K562 (cell line): ENCODE results near the gene PACRG. TPM values are rescaled to one million over a fixed set of nuclear protein-coding genes. Genes with fewer than 3 reads are reported as not detected.
A peak's percentile ranks its signal among the peaks of the same experiment; 100 is the strongest.

Experiments
- C11orf30 ChIP-seq: fragments of 450-650 bp; IDR thresholded peaks from 2 replicates; pipeline ENCODE4 v1.6.1; 2016; ENCODE audit warnings: low read depth, mild to moderate bottlenecking
- CBFA2T2 ChIP-seq: fragments of 450-650 bp; conservative IDR thresholded peaks from 2 replicates; pipeline ENCODE4 v1.6.1; 2017; ENCODE audit warnings: mild to moderate bottlenecking
- CBX3 ChIP-seq, 2 experiments: IDR thresholded peaks; 1 replicate in 1 of 2; 2 replicates in 1 of 2; pipeline ENCODE4 v1.6.1; 2012; ENCODE audit warnings: inconsistent platforms in 2 of 2, low read length in 2 of 2, borderline replicate concordance in 1 of 2, control low read depth in 1 of 2
- CHD1 ChIP-seq: fragments of 200-600 bp; sonication (generic); IDR thresholded peaks from one replicate; pipeline ENCODE4 v1.6.1; 2012; ENCODE audit warnings: mild to moderate bottlenecking, moderate library complexity, low read length, inconsistent platforms
- ELF1 ChIP-seq: fragments of 200-800 bp; sonication (Bioruptor generic); IDR thresholded peaks from 2 replicates; pipeline ENCODE4 v1.6.1; 2016; ENCODE audit warnings: missing genetic modification characterization, missing compliant biosample characterization
- EZH2 ChIP-seq: IDR thresholded peaks from 2 replicates; pipeline ENCODE4 v1.6.1; 2012; ENCODE audit warnings: low read depth, mild to moderate bottlenecking, inconsistent platforms, low read length, borderline replicate concordance
- HNRNPL ChIP-seq: fragments of 200-400 bp; formaldehyde crosslinking; IDR thresholded peaks from 2 replicates; pipeline ENCODE4 v1.6.1; 2017; ENCODE audit warnings: low read depth, mild to moderate bottlenecking, low read length
- IRF2 ChIP-seq: sonication (generic); formaldehyde crosslinking; IDR thresholded peaks from 2 replicates; pipeline ENCODE4 v1.8.1; 2022; ENCODE audit warnings: mild to moderate bottlenecking, missing genetic modification reagents
- MCM7 ChIP-seq, 2 experiments: fragments of 450-650 bp; IDR thresholded peaks; 2 replicates each; pipeline ENCODE4 v1.6.1; 2016 to 2018
- NCOA2 ChIP-seq, 2 experiments: fragments of 450-650 bp; IDR thresholded peaks; 2 replicates each; pipeline ENCODE4 v1.6.1; 2018; ENCODE audit warnings: mild to moderate bottlenecking in 2 of 2, moderate library complexity in 1 of 2; ENCODE audit not compliant: partially characterized antibody in 2 of 2
- POLR2A ChIP-seq: fragments of 450-650 bp; conservative IDR thresholded peaks from 2 replicates; pipeline ENCODE4 v1.6.1; 2016
- SUPT5H ChIP-seq: fragments of 450-650 bp; IDR thresholded peaks from 2 replicates; pipeline ENCODE4 v1.6.1; 2016
- ZBTB33 ChIP-seq: sonication (generic); formaldehyde crosslinking; IDR thresholded peaks from 2 replicates; pipeline ENCODE4 v1.8.1; 2023; ENCODE audit warnings: mild to moderate bottlenecking, missing genetic modification reagents
- ZNF239 ChIP-seq: fragments of 250-450 bp; sonication (Bioruptor Pico); IDR thresholded peaks from 2 replicates; pipeline ENCODE4 v1.4.0; 2020; ENCODE audit warnings: mild to moderate bottlenecking
- ZNF699 ChIP-seq: fragments of 250-450 bp; sonication (Bioruptor Pico); IDR thresholded peaks from 2 replicates; pipeline ENCODE4 v1.8.0; 2021; ENCODE audit warnings: mild to moderate bottlenecking, moderate library complexity; ENCODE audit not compliant: insufficient replicate concordance
- ZNF77 ChIP-seq: fragments of 250-450 bp; sonication (Bioruptor Pico); IDR thresholded peaks from 2 replicates; pipeline ENCODE4 v1.5.0; 2020
- polyA plus RNA-seq, 8 experiments: library from polyadenylated mRNA; depleted of rRNA in 4 of 8; stranded (reverse) in 5 of 8; unstranded in 3 of 8; fragments of >200 nt; fragmentation: Nextera tagmentation in 2 of 8; fragmentation: Illumina TruSeq in 1 of 8; extraction: Ambion mirVana in 2 of 8; extraction: Trizol in 1 of 8; gene quantifications; 2 replicates each; pipeline versions ENCODE4 v1.2.1 to v1.2.3, GENCODE V29; 2011 to 2014; ENCODE audit warnings: inconsistent platforms in 1 of 8, missing spikeins in 1 of 8
- total RNA-seq, 7 experiments: library from RNA; depleted of rRNA in 6 of 7; stranded (reverse); fragments of >200 nt in 6 of 7; fragmentation: Illumina TruSeq in 2 of 7; extraction: Trizol in 2 of 7; gene quantifications; 2 replicates each; pipeline versions ENCODE4 v1.2.1 to v1.2.3, GENCODE V29; 2011 to 2021; ENCODE audit warnings: low replicate concordance in 1 of 7
- TF ChIP-seq, protein P1 (sequence below), 2 experiments: fragments of 450-650 bp; conservative IDR thresholded peaks; 2 replicates each; pipeline ENCODE4 v1.6.1; 2017; ENCODE audit warnings: mild to moderate bottlenecking in 2 of 2, moderate library complexity in 2 of 2
- TF ChIP-seq, protein P2 (sequence below): fragments of 450-650 bp; formaldehyde crosslinking; IDR thresholded peaks from 2 replicates; pipeline ENCODE4 v1.4.0; 2020; ENCODE audit warnings: mild to moderate bottlenecking, moderate library complexity
- TF ChIP-seq, protein P3 (sequence below): fragments of 450-650 bp; IDR thresholded peaks from 2 replicates; pipeline ENCODE4 v1.6.1; 2016; ENCODE audit warnings: antibody characterized with exemption

Gene PACRG
- total and polyA plus RNA-seq, 9 of the 15 experiments (the other 6 are each of a cell fraction or from before 2014, with no cell fraction given) = 0.04 TPM; not detected in 8

DNA sequence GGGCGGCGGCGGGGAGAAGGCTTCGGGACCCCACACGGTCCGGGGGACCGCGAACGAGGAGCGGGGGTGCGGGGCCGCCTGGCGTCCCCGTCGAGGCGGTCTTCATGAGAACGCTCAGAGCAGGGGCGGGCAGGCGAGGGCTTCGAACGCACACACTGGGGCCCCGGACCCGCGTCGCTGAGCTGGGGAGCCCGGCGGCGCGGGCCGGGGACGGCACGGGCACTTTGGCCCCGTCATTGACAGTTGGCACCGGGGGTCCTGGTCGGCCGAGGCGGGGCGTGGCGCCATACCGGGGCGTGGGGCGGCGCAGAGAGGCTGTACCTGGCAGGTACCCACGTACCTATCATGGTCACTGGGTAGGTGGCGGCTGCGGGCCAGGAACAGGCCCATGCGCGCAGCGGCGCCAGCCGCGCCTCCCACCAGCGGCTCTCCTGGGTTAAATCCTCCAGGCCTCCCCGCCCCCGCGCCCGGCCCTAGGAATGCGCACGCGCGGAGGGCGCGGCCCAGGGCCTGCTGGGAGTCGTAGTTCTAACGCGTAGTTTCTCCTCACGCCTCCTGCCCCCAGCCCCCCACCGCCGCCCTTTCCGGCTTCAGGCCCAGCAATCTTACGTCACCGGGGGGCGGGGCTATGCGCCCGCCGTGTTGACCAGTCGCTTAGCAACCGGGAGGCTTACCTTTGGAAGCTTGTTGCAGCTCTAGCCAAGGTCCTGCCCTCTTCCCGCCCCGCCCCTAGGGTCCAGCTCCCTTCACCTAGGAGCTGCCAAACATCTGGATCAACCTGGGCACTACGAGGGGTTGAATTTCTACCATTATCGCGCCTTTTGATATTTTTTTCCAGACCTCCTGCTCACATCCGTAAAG lies at the start of gene PACRG, which contains the start of gene PRKN (continued):
- no peak for TF ChIP-seq ZBTB33 (CRISPR knock-in tag)
- TF ChIP-seq C11orf30 = no peak
- no peak for TF ChIP-seq ZNF699 (CRISPR knock-in tag)
- TF ChIP-seq HNRNPL = peak; percentile 62; the same call in 1 of the 2 replicates
- TF ChIP-seq, protein P1, sequence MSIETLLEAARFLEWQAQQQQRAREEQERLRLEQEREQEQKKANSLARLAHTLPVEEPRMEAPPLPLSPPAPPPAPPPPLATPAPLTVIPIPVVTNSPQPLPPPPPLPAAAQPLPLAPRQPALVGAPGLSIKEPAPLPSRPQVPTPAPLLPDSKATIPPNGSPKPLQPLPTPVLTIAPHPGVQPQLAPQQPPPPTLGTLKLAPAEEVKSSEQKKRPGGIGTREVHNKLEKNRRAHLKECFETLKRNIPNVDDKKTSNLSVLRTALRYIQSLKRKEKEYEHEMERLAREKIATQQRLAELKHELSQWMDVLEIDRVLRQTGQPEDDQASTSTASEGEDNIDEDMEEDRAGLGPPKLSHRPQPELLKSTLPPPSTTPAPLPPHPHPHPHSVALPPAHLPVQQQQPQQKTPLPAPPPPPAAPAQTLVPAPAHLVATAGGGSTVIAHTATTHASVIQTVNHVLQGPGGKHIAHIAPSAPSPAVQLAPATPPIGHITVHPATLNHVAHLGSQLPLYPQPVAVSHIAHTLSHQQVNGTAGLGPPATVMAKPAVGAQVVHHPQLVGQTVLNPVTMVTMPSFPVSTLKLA (conservative IDR thresholded peaks at IDR 0.05) = peak; percentile 47 to 75; a peak in 3 of 4 replicates
- TF ChIP-seq ELF1 (tag) = peak; percentile 88
- TF ChIP-seq CHD1 = no peak
- peak; percentile 71 for TF ChIP-seq SUPT5H
- TF ChIP-seq MCM7 (IDR thresholded peaks at IDR 0.05) = no peak
- TF ChIP-seq ZNF239 (CRISPR knock-in tag) = no peak
- no peak for TF ChIP-seq NCOA2 (IDR thresholded peaks at IDR 0.05; ENCODE audit: partially characterized antibody in 2 of 2)
- TF ChIP-seq, protein P2, sequence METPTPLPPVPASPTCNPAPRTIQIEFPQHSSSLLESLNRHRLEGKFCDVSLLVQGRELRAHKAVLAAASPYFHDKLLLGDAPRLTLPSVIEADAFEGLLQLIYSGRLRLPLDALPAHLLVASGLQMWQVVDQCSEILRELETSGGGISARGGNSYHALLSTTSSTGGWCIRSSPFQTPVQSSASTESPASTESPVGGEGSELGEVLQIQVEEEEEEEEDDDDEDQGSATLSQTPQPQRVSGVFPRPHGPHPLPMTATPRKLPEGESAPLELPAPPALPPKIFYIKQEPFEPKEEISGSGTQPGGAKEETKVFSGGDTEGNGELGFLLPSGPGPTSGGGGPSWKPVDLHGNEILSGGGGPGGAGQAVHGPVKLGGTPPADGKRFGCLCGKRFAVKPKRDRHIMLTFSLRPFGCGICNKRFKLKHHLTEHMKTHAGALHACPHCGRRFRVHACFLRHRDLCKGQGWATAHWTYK (CRISPR knock-in tag) = peak; percentile 50; the same call in 1 of the 2 replicates
- TF ChIP-seq CBX3 (IDR thresholded peaks at IDR 0.05; ENCODE audit: borderline replicate concordance in 1 of 2, low read length in 2 of 2) = no peak
- TF ChIP-seq ZNF77 (CRISPR knock-in tag) = no peak
- TF ChIP-seq EZH2 = no peak
- no peak for TF ChIP-seq CBFA2T2
- TF ChIP-seq, protein P3, sequence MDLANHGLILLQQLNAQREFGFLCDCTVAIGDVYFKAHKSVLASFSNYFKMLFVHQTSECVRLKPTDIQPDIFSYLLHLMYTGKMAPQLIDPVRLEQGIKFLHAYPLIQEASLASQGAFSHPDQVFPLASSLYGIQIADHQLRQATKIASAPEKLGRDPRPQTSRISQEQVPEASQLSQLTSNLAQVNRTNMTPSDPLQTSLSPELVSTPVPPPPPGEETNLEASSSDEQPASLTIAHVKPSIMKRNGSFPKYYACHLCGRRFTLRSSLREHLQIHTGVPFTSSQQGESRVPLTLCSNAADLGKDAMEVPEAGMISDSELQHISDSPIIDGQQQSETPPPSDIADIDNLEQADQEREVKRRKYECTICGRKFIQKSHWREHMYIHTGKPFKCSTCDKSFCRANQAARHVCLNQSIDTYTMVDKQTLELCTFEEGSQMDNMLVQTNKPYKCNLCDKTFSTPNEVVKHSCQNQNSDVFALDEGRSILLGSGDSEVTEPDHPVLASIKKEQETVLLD = 0 out of 2 replicates have a peak, but pooled peaks have one; percentile 24
- TF ChIP-seq POLR2A = peak; percentile 72
- no peak for TF ChIP-seq IRF2 (CRISPR knock-in tag)
